ENCODE data around the gene DGCR8.

Gene DGCR8

DNA sequence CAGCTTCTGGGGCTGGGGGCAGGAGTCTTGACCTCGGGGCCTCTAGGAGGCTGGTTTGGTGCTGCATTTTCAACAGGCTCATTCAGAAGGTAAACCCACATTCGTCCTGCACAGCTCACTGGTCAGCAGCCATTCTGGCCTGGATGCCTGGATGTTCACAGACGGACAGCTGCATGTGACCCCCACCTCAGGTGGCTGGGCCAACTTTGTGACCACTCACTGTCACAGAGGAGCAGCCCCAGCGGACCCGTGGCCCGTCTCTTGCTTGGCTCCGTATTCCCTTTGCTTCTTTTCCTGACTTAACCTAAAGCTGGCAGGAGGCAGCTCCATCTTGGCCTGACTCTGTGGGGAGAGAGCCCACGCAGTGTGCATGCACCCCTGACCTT is 8.2 kb downstream of the DGCR8 start:
- TF ChIP-seq, protein P1, sequence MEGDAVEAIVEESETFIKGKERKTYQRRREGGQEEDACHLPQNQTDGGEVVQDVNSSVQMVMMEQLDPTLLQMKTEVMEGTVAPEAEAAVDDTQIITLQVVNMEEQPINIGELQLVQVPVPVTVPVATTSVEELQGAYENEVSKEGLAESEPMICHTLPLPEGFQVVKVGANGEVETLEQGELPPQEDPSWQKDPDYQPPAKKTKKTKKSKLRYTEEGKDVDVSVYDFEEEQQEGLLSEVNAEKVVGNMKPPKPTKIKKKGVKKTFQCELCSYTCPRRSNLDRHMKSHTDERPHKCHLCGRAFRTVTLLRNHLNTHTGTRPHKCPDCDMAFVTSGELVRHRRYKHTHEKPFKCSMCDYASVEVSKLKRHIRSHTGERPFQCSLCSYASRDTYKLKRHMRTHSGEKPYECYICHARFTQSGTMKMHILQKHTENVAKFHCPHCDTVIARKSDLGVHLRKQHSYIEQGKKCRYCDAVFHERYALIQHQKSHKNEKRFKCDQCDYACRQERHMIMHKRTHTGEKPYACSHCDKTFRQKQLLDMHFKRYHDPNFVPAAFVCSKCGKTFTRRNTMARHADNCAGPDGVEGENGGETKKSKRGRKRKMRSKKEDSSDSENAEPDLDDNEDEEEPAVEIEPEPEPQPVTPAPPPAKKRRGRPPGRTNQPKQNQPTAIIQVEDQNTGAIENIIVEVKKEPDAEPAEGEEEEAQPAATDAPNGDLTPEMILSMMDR (IDR thresholded peaks at IDR 0.05; ENCODE audit: insufficient read depth, low read length, poor library complexity, severe bottlenecking): no peak
- no peak for TF ChIP-seq EZH2phosphoT487 (conservative IDR thresholded peaks at IDR 0.05; ENCODE audit: low read length)
- Histone ChIP-seq H3K9me3 (ENCODE audit: insufficient read depth, low read length) (no peaks in the 10 kb centered on the region), H4K20me1 (ENCODE audit: low read depth, low read length) (no peaks in the 10 kb centered on the region), H3K9ac (ENCODE audit: low read length) (no peak overlapping the region), H3K9me2 (replicated peaks; ENCODE audit: insufficient read depth, low read length) (no peaks in the 10 kb centered on the region), H3K27ac (ENCODE audit: low read depth, low read length) (no peak overlapping the region), H3K27me3 (ENCODE audit: low read length) (no peaks in the 10 kb centered on the region), H3F3A (ENCODE audit: insufficient read depth) (no peaks in the 10 kb centered on the region), H3K36me3 (ENCODE audit: low read length) (no peaks in the 10 kb centered on the region), H3K79me2 (ENCODE audit: insufficient read depth, low read length) (peaks cover 28% of the 10 kb centered on the region), H3K4me2 (ENCODE audit: low read depth, low read length, poor library complexity, severe bottlenecking) (no peak overlapping the region), H2AFZ (ENCODE audit: low read depth, low read length, severe bottlenecking) (no peak overlapping the region), H3K4me3 (ENCODE audit: insufficient read depth, low read length, poor library complexity, severe bottlenecking) (no peak overlapping the region)

DNA sequence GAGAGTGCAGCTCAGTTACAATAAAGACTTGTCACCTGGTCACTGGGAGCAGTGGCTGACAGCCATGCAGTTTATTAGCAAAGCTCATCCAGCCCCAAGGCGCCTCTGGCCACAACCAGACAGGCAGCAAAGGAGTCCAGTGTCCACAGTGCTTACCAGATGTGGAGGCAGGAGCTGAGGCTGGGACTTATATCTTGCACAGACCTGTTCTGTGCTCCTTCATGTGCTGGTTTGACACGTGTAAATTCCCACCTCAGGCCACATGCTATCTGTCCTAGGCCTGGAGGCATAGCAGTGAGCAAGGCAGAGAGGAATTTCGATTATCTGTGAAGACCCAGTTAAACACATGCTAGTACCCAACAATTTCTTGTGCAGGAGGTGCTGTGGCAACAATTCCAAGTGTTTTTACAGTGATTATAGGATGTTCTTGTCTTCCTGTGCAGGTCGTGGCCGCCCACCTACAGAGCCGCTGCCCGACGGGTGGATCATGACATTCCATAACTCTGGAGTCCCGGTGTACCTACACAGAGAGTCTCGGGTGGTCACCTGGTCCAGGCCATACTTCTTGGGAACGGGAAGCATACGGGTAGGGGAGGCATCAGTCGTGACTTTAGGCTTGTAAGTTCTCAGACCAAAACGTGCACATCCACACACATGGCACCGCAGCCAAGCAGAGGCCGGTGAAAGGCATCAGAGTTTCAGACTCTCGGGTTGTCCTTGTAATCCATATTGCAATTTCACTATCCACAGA is 9.4 kb downstream of the DGCR8 start:
- Histone ChIP-seq H4K20me1 (ENCODE audit: low read depth, low read length) (no peaks in the 10 kb centered on the region), H3K9me2 (replicated peaks; ENCODE audit: insufficient read depth, low read length) (no peaks in the 10 kb centered on the region), H2AFZ (ENCODE audit: low read depth, low read length, severe bottlenecking) (no peak overlapping the region), H3K36me3 (ENCODE audit: low read length) (no peaks in the 10 kb centered on the region), H3K9ac (ENCODE audit: low read length) (no peak overlapping the region), H3K4me3 (ENCODE audit: insufficient read depth, low read length, poor library complexity, severe bottlenecking) (no peak overlapping the region), H3K27ac (ENCODE audit: low read depth, low read length) (no peak overlapping the region), H3K4me2 (ENCODE audit: low read depth, low read length, poor library complexity, severe bottlenecking) (no peak overlapping the region), H3K79me2 (ENCODE audit: insufficient read depth, low read length) (peaks cover 17% of the 10 kb centered on the region), H3K27me3 (ENCODE audit: low read length) (no peaks in the 10 kb centered on the region), H3K9me3 (ENCODE audit: insufficient read depth, low read length) (no peaks in the 10 kb centered on the region), H3F3A (ENCODE audit: insufficient read depth) (no peaks in the 10 kb centered on the region)
- no peak for TF ChIP-seq EZH2phosphoT487 (conservative IDR thresholded peaks at IDR 0.05; ENCODE audit: low read length)
- TF ChIP-seq, protein P1 (IDR thresholded peaks at IDR 0.05; ENCODE audit: insufficient read depth, low read length, poor library complexity, severe bottlenecking): no peak

- Histone ChIP-seq H3K9me3 (ENCODE audit: insufficient read depth, low read length) (no peaks in the 10 kb centered on the region), H3K9ac (ENCODE audit: low read length) (no peak overlapping the region), H4K20me1 (ENCODE audit: low read depth, low read length) (no peaks in the 10 kb centered on the region), H3K4me2 (ENCODE audit: low read depth, low read length, poor library complexity, severe bottlenecking) (no peak overlapping the region), H3K36me3 (ENCODE audit: low read length) (no peaks in the 10 kb centered on the region), H3K4me3 (ENCODE audit: insufficient read depth, low read length, poor library complexity, severe bottlenecking) (no peak overlapping the region), H3K27me3 (ENCODE audit: low read length) (no peaks in the 10 kb centered on the region), H3K9me2 (replicated peaks; ENCODE audit: insufficient read depth, low read length) (no peaks in the 10 kb centered on the region), H2AFZ (ENCODE audit: low read depth, low read length, severe bottlenecking) (no peak overlapping the region), H3F3A (ENCODE audit: insufficient read depth) (no peaks in the 10 kb centered on the region), H3K79me2 (ENCODE audit: insufficient read depth, low read length) (peaks cover 9% of the 10 kb centered on the region), H3K27ac (ENCODE audit: low read depth, low read length) (no peak overlapping the region)
- TF ChIP-seq EZH2phosphoT487 (conservative IDR thresholded peaks at IDR 0.05; ENCODE audit: low read length): no peak
- TF ChIP-seq, protein P1 (IDR thresholded peaks at IDR 0.05; ENCODE audit: insufficient read depth, low read length, poor library complexity, severe bottlenecking): no peak
Measured at GRCh38 chr22:20089977-20090729, 10.1 kb downstream of the DGCR8 start.

Measured in SU-DHL-6 (cell line).